ENCODE measurements around the gene SLC44A2. TPM values are rescaled to one million over a fixed set of nuclear protein-coding genes. Genes with fewer than 3 reads are reported as not detected.

Gene SLC44A2
- total and polyA plus RNA-seq, 2 of the 8 experiments (the other 6 are each of a cell fraction or from before 2014, with no cell fraction given) = 105 to 120 TPM

- POLR2A ChIA-PET (ENCODE audit: partially characterized antibody) = interaction anchor here (0.6 to 59.0 kb wide), 19 partner anchors 13 to 177 kb away, joined by 3 to 1874 read pairs (median 4); partner anchors contain the start of genes CDKN2D, DNM2, KRI1 and QTRT1
- Histone ChIP-seq H3K4me2 (ENCODE audit: insufficient read depth in 1 of 2, low read depth in 2 of 2, low read length in 2 of 2) (peak overlapping the region; percentile 96 to 98), H4K8ac (ENCODE audit: extremely low read depth, insufficient read depth, low read length) (peak overlapping the region; percentile 100; the same call in 1 of the 2 replicates), H3K79me1 (ENCODE audit: low read depth, low read length) (no peaks in the 10 kb centered on the region; the same call in 1 of the 2 replicates), H2BK12ac (ENCODE audit: low read depth, low read length) (peak overlapping the region; percentile 96; the same call in 1 of the 2 replicates), H3K23me2 (ENCODE audit: low read depth, low read length) (peaks cover 13% of the 10 kb centered on the region), H4K5ac (ENCODE audit: insufficient read length, low read depth, low read length) (peak overlapping the region; percentile 97), H3K18ac (ENCODE audit: extremely low read depth, low read length) (peak overlapping the region; percentile 52), H3K27me3 (replicated peaks in 1 of 4; ENCODE audit: control insufficient read depth in 3 of 4, extremely low read depth in 1 of 4, insufficient read depth in 3 of 4, low read length in 3 of 4) (no peaks in the 10 kb centered on the region), H3K4me3 (ENCODE audit: extremely low read depth in 1 of 4, insufficient read depth in 2 of 4, low read depth in 3 of 4, low read length in 4 of 4) (peak overlapping the region; percentile 99 to 100 (median 100)), H3K9me3 (ENCODE audit: insufficient read depth in 2 of 2, low read depth in 1 of 2, low read length in 1 of 2) (no peaks in the 10 kb centered on the region), H3K9ac (replicated peaks in 1 of 4; ENCODE audit: extremely low read depth in 1 of 4, low read depth in 3 of 4, low read length in 3 of 4) (peak overlapping the region; percentile 100), H2BK120ac (replicated peaks; ENCODE audit: low read depth, low read length) (peak overlapping the region; percentile 19), H2BK5ac (ENCODE audit: low read depth, low read length) (peak overlapping the region; percentile 97), H3K4ac (replicated peaks; ENCODE audit: insufficient read length, low read depth, low read length) (peak overlapping the region; percentile 98), H3K4me1 (replicated peaks in 1 of 4; ENCODE audit: control insufficient read depth in 3 of 4, insufficient read depth in 4 of 4, low read length in 3 of 4) (peaks cover 0 to 5% (median 1%) of the 10 kb centered on the region in 4 experiments; a peak in 2 of 7 replicates), H2AK5ac (ENCODE audit: low read depth, low read length) (peak overlapping the region; percentile 100), H3K36me3 (ENCODE audit: control insufficient read depth in 2 of 4, insufficient read depth in 4 of 4, low read length in 3 of 4) (peaks cover 16 to 38% (median 17%) of the 10 kb centered on the region in 4 experiments), H3K14ac (ENCODE audit: insufficient read length) (peak overlapping the region; percentile 73), H3K27ac (ENCODE audit: low read depth, low read length) (peak overlapping the region; percentile 96), H3K23ac (ENCODE audit: insufficient read length) (no peak overlapping the region), H2BK20ac (ENCODE audit: low read length) (no peak overlapping the region), H3K79me2 (ENCODE audit: control insufficient read depth in 1 of 2, insufficient read depth in 2 of 2, low read length in 2 of 2) (peaks cover 56 to 74% of the 10 kb centered on the region in 2 experiments), H2BK15ac (ENCODE audit: low read length) (no peak overlapping the region), H3K56ac (replicated peaks; ENCODE audit: insufficient read length, low read depth, low read length) (peak overlapping the region; percentile 82), H4K20me1 (replicated peaks in 1 of 2; ENCODE audit: control insufficient read depth in 1 of 2, insufficient read depth in 2 of 2, low read length in 2 of 2) (peaks cover 20 to 32% of the 10 kb centered on the region in 2 experiments), H4K91ac (replicated peaks; ENCODE audit: insufficient read length, low read length) (peak overlapping the region; percentile 91), H2AFZ (ENCODE audit: low read length) (no peak overlapping the region)
- FAIRE-seq (no peak), DNase-seq (ENCODE audit: low read depth in 1 of 2, low spot score in 2 of 2) (no peak)
- CTCF ChIA-PET (ENCODE audit: partially characterized antibody) = interaction anchor here (0.5 to 5.3 kb wide), 6 partner anchors 10 to 146 kb away, joined by 3 to 27 read pairs (median 5); no protein-coding TSS in a partner anchor
- 3% methylated on average over 16 of the region's 16 CpGs; no CpG with 5 or more reads in 1 of the 2 experiments for WGBS, 2 experiments (ENCODE audit: extremely low coverage in 1 of 2, insufficient coverage in 1 of 2, insufficient read length in 1 of 2, insufficient replicate concordance in 2 of 2, low coverage in 1 of 2, low lambda C conversion rate in 2 of 2, missing lambda C conversion rate in 1 of 2)
- TF ChIP-seq POLR2AphosphoS5 (IDR thresholded peaks at IDR 0.05; ENCODE audit: low read depth, low read length) (peak; percentile 92), SRF (IDR thresholded peaks at IDR 0.05; ENCODE audit: low read depth, low read length) (no peak), CHD1 (IDR thresholded peaks at IDR 0.05; ENCODE audit: low read depth, low read length) (peak; percentile 13; the same call in 1 of the 2 replicates), EGR1 (IDR thresholded peaks at IDR 0.05; ENCODE audit: borderline replicate concordance, low read depth, low read length) (no peak), CTCF (IDR thresholded peaks at IDR 0.05; ENCODE audit: control extremely low read depth in 1 of 3, insufficient read depth in 1 of 3, low read depth in 1 of 3, low read length in 3 of 3) (peak in 1 of 3 experiments; percentile 20; a peak in 1 of 4 replicates), TEAD4 (IDR thresholded peaks at IDR 0.05; ENCODE audit: low read depth, low read length) (no peak), SAP30 (IDR thresholded peaks at IDR 0.05; ENCODE audit: insufficient read depth, insufficient replicate concordance, low read length) (no peak), JUN (IDR thresholded peaks at IDR 0.05; ENCODE audit: low read depth, low read length) (no peak)
Measured at GRCh38 chr19:10655457-10656312, 30.3 kb downstream of the SLC44A2 start.

All from H1 (cell line).